ENCODE measurements around the gene GSTCD.
"Not testable (repeated sequence)": the region's sequence is repeated elsewhere in the genome, so short reads cannot be mapped to it uniquely, and the experiment has no call there.

Gene GSTCD

GRCh38 chr4:105714932-105715331 is 6.3 kb downstream of the GSTCD start:
- Histone ChIP-seq H3K27ac (ENCODE audit: low read length) (no peak overlapping the region), H3K36me3 (ENCODE audit: control insufficient read depth in 2 of 2, insufficient read depth in 2 of 2, low read length in 2 of 2) (peaks cover 0 to 4% of the 10 kb centered on the region in 2 donors), H3K27me3 (ENCODE audit: control insufficient read depth in 1 of 2, insufficient read depth in 2 of 2, low read length in 2 of 2) (no peaks in the 10 kb centered on the region), H3K4me3 (ENCODE audit: low read length in 2 of 2) (no peak overlapping the region), H3K4me1 (ENCODE audit: control insufficient read depth, insufficient read depth, low read length) (no peaks in the 10 kb centered on the region), H3K9me3 (ENCODE audit: control insufficient read depth in 2 of 2, low read length in 2 of 2) (no peaks in the 10 kb centered on the region), H3K9ac (ENCODE audit: low read length in 2 of 2) (no peak overlapping the region)

- no peaks in the 10 kb centered on the region for H3K9me3 ChIP-seq (ENCODE audit: control insufficient read depth in 2 of 2, low read length in 2 of 2)
- no peaks in the 10 kb centered on the region for H3K4me1 ChIP-seq (ENCODE audit: control insufficient read depth, insufficient read depth, low read length)
- H3K4me3 ChIP-seq (ENCODE audit: low read length in 2 of 2) = peak overlapping the region in 1 of 2 donors; percentile 16
- H3K36me3 ChIP-seq (ENCODE audit: control insufficient read depth in 2 of 2, insufficient read depth in 2 of 2, low read length in 2 of 2) = peaks cover 0 to 4% of the 10 kb centered on the region in 2 donors
- no peak overlapping the region for H3K9ac ChIP-seq (ENCODE audit: low read length in 2 of 2)
- no peaks in the 10 kb centered on the region for H3K27me3 ChIP-seq (ENCODE audit: control insufficient read depth in 1 of 2, insufficient read depth in 2 of 2, low read length in 2 of 2)
- H3K27ac ChIP-seq (ENCODE audit: low read length) = no peak overlapping the region
Observed at GRCh38 chr4:105715692-105716278, 7.2 kb downstream of the GSTCD start.

GRCh38 chr4:105719204-105719603 is 10.6 kb downstream of the GSTCD start:
- Histone ChIP-seq H3K9ac (ENCODE audit: low read length in 2 of 2) (no peak overlapping the region), H3K9me3 (ENCODE audit: control insufficient read depth in 2 of 2, low read length in 2 of 2) (no peaks in the 10 kb centered on the region), H3K27ac (ENCODE audit: low read length) (no peak overlapping the region), H3K27me3 (ENCODE audit: control insufficient read depth in 1 of 2, insufficient read depth in 2 of 2, low read length in 2 of 2) (no peaks in the 10 kb centered on the region), H3K36me3 (ENCODE audit: control insufficient read depth in 2 of 2, insufficient read depth in 2 of 2, low read length in 2 of 2) (peaks cover 0 to 4% of the 10 kb centered on the region in 2 donors), H3K4me1 (ENCODE audit: control insufficient read depth, insufficient read depth, low read length) (no peaks in the 10 kb centered on the region), H3K4me3 (ENCODE audit: low read length in 2 of 2) (no peak overlapping the region)

DNA sequence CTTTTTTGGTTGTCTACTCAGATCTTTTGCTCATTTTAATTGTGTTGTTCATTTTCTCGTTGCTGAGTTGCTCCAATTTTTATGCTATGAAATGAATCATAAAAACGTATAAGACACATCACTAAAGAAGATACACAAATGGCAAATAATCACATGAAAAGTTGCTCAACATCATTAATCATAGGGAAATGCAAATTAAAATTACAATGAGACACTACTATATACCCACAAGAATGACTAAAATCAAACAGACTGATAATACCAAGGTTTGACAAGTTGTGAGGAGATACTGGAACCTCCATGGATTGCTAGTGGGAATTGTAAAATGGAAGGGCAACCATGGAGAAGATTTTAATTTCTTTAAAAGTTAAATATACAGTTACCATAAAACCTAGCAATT is 17.0 kb downstream of the GSTCD start:
- no peak overlapping the region for H3K4me3 ChIP-seq (ENCODE audit: low read length in 2 of 2)
- no peaks in the 10 kb centered on the region for H3K4me1 ChIP-seq (ENCODE audit: control insufficient read depth, insufficient read depth, low read length)
- no peak overlapping the region for H3K9ac ChIP-seq (ENCODE audit: low read length in 2 of 2)
- H3K9me3 ChIP-seq (ENCODE audit: control insufficient read depth in 2 of 2, low read length in 2 of 2) = no peaks in the 10 kb centered on the region
- H3K27ac ChIP-seq (ENCODE audit: low read length) = no peak overlapping the region
- no peaks in the 10 kb centered on the region for H3K27me3 ChIP-seq (ENCODE audit: control insufficient read depth in 1 of 2, insufficient read depth in 2 of 2, low read length in 2 of 2)
- no peaks in the 10 kb centered on the region for H3K36me3 ChIP-seq (ENCODE audit: control insufficient read depth in 2 of 2, insufficient read depth in 2 of 2, low read length in 2 of 2)

DNA sequence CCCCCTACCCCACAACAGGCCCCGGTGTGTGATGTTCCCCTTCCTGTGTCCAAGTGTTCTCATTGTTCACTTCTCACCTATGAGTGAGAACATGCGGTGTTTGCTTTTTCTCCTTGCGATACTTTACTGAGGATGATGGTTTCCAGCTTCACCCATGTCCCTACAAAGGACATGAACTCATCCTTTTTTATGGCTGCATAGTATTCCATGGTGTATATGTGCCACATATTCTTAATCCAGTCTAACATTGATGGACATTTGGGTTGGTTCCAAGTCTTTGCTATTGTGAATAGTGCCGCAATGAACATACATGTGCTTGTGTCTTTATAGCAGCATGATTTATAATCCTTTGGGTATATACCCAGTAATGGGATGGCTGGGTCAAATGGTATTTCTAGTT is 21.3 kb downstream of the GSTCD start:
- H3K27me3 ChIP-seq (ENCODE audit: control insufficient read depth in 1 of 2, insufficient read depth in 2 of 2, low read length in 2 of 2); H3K9ac ChIP-seq (ENCODE audit: low read length in 2 of 2); H3K4me3 ChIP-seq (ENCODE audit: low read length in 2 of 2): not testable (repeated sequence)

GRCh38 chr4:105735217-105735616 is 26.6 kb downstream of the GSTCD start:
- H3K36me3 ChIP-seq (ENCODE audit: control insufficient read depth in 2 of 2, insufficient read depth in 2 of 2, low read length in 2 of 2); H3K9me3 ChIP-seq (ENCODE audit: control insufficient read depth in 2 of 2, low read length in 2 of 2); H3K4me3 ChIP-seq (ENCODE audit: low read length in 2 of 2); H3K4me1 ChIP-seq (ENCODE audit: control insufficient read depth, insufficient read depth, low read length); H3K27ac ChIP-seq (ENCODE audit: low read length); H3K27me3 ChIP-seq (ENCODE audit: control insufficient read depth in 1 of 2, insufficient read depth in 2 of 2, low read length in 2 of 2); H3K9ac ChIP-seq (ENCODE audit: low read length in 2 of 2): not testable (repeated sequence)

More for the DNA sequence above, 21.3 kb downstream of the GSTCD start:
- H3K36me3 ChIP-seq (ENCODE audit: control insufficient read depth in 2 of 2, insufficient read depth in 2 of 2, low read length in 2 of 2); H3K4me1 ChIP-seq (ENCODE audit: control insufficient read depth, insufficient read depth, low read length); H3K27ac ChIP-seq (ENCODE audit: low read length); H3K9me3 ChIP-seq (ENCODE audit: control insufficient read depth in 2 of 2, low read length in 2 of 2): not testable (repeated sequence)

- no peak overlapping the region for H3K4me3 ChIP-seq (ENCODE audit: low read length in 2 of 2)
- H3K9me3 ChIP-seq (ENCODE audit: control insufficient read depth in 2 of 2, low read length in 2 of 2) = peaks cover 0 to 5% of the 10 kb centered on the region in 2 donors
- H3K9ac ChIP-seq (ENCODE audit: low read length in 2 of 2) = no peak overlapping the region
- H3K4me1 ChIP-seq (ENCODE audit: control insufficient read depth, insufficient read depth, low read length) = no peaks in the 10 kb centered on the region
- H3K27me3 ChIP-seq (ENCODE audit: control insufficient read depth in 1 of 2, insufficient read depth in 2 of 2, low read length in 2 of 2) = no peaks in the 10 kb centered on the region
- no peaks in the 10 kb centered on the region for H3K36me3 ChIP-seq (ENCODE audit: control insufficient read depth in 2 of 2, insufficient read depth in 2 of 2, low read length in 2 of 2)
- no peak overlapping the region for H3K27ac ChIP-seq (ENCODE audit: low read length)
Observed at GRCh38 chr4:105741548-105741947, 33.0 kb downstream of the GSTCD start.

GRCh38 chr4:105748222-105748621 is 39.6 kb downstream of the GSTCD start:
- H3K9me3 ChIP-seq (ENCODE audit: control insufficient read depth in 2 of 2, low read length in 2 of 2) = no peaks in the 10 kb centered on the region
- H3K4me1 ChIP-seq (ENCODE audit: control insufficient read depth, insufficient read depth, low read length) = no peaks in the 10 kb centered on the region
- no peaks in the 10 kb centered on the region for H3K27me3 ChIP-seq (ENCODE audit: control insufficient read depth in 1 of 2, insufficient read depth in 2 of 2, low read length in 2 of 2)
- H3K9ac ChIP-seq (ENCODE audit: low read length in 2 of 2) = no peak overlapping the region
- no peak overlapping the region for H3K4me3 ChIP-seq (ENCODE audit: low read length in 2 of 2)
- H3K36me3 ChIP-seq (ENCODE audit: control insufficient read depth in 2 of 2, insufficient read depth in 2 of 2, low read length in 2 of 2) = no peaks in the 10 kb centered on the region
- H3K27ac ChIP-seq (ENCODE audit: low read length) = no peak overlapping the region

DNA sequence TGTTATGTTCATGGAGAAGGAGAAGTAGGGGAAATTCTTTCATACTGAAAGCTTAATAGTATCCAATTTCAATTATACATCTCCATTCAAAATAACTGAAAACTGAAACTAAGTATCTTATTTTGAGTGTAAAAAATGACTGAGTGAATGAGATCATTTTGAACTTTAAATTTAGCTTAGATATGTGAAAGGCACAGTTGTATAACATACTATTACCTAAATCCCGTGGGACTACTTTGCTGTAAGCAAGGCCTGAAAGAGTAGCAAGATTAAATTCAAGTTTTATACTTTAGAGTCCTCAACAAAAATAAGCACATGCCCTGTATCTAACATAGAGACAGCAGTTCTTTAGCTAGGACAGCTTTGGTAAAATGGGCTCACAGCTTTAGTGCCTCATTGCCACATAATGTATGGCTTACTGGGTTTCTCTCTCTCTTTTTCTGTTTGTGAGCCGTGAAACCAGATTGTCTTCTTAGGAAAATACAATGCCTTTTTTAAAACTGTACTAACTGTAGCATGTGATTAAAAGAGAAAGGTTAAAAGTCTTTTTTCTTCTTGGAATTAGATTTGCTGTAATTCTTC is 43.2 kb downstream of the GSTCD start:
- Histone ChIP-seq H3K36me3 (ENCODE audit: control insufficient read depth in 2 of 2, insufficient read depth in 2 of 2, low read length in 2 of 2) (no peaks in the 10 kb centered on the region), H3K27ac (ENCODE audit: low read length) (no peak overlapping the region), H3K4me3 (ENCODE audit: low read length in 2 of 2) (no peak overlapping the region), H3K9ac (ENCODE audit: low read length in 2 of 2) (no peak overlapping the region), H3K27me3 (ENCODE audit: control insufficient read depth in 1 of 2, insufficient read depth in 2 of 2, low read length in 2 of 2) (no peaks in the 10 kb centered on the region), H3K4me1 (ENCODE audit: control insufficient read depth, insufficient read depth, low read length) (no peaks in the 10 kb centered on the region), H3K9me3 (ENCODE audit: control insufficient read depth in 2 of 2, low read length in 2 of 2) (no peaks in the 10 kb centered on the region)

DNA sequence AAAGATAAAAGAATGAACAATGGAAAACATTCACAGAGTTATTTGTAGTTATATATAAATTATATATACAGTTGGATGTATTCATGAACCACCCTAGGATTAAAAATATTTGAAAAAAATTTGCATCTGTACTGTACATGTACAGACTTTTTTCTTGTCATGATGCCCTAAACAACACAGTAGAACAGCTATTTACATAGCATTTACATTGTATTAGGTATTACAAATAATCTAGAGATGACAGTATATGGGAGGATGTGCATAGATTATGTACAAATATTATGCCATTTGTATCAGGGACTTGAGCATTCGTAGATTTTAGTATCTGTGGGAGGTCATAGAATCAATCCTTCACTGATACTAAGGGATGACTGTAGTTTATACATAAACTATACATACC is 44.8 kb downstream of the GSTCD start:
- H3K4me3 ChIP-seq (ENCODE audit: low read length in 2 of 2) = no peak overlapping the region
- H3K36me3 ChIP-seq (ENCODE audit: control insufficient read depth in 2 of 2, insufficient read depth in 2 of 2, low read length in 2 of 2) = no peaks in the 10 kb centered on the region
- H3K27ac ChIP-seq (ENCODE audit: low read length) = no peak overlapping the region
- no peaks in the 10 kb centered on the region for H3K27me3 ChIP-seq (ENCODE audit: control insufficient read depth in 1 of 2, insufficient read depth in 2 of 2, low read length in 2 of 2)
- H3K9ac ChIP-seq (ENCODE audit: low read length in 2 of 2) = no peak overlapping the region
- H3K4me1 ChIP-seq (ENCODE audit: control insufficient read depth, insufficient read depth, low read length) = no peaks in the 10 kb centered on the region
- no peaks in the 10 kb centered on the region for H3K9me3 ChIP-seq (ENCODE audit: control insufficient read depth in 2 of 2, low read length in 2 of 2)

DNA sequence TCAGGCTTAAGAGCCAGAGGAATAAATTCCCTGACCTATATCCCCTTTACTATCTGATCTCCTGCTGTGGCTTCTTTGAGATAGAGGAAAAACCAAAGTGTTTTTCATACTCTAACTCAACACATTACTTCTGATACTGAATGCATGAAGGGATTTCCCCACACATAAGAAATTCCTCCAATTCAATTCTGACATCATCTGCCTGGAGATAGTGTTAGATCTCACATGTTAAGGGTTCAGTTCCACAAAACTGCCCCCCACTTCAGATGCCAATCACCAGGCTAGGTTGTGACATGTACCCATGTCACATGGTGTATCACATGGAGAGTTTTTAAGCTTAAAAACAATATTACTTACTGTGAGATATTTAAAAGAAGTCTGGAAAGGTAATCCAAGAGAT is 46.8 kb downstream of the GSTCD start:
- no peak overlapping the region for H3K4me3 ChIP-seq (ENCODE audit: low read length in 2 of 2)
- H3K4me1 ChIP-seq (ENCODE audit: control insufficient read depth, insufficient read depth, low read length) = no peaks in the 10 kb centered on the region
- H3K9me3 ChIP-seq (ENCODE audit: control insufficient read depth in 2 of 2, low read length in 2 of 2) = no peaks in the 10 kb centered on the region
- H3K27me3 ChIP-seq (ENCODE audit: control insufficient read depth in 1 of 2, insufficient read depth in 2 of 2, low read length in 2 of 2) = no peaks in the 10 kb centered on the region
- H3K27ac ChIP-seq (ENCODE audit: low read length) = no peak overlapping the region
- H3K9ac ChIP-seq (ENCODE audit: low read length in 2 of 2) = no peak overlapping the region
- no peaks in the 10 kb centered on the region for H3K36me3 ChIP-seq (ENCODE audit: control insufficient read depth in 2 of 2, insufficient read depth in 2 of 2, low read length in 2 of 2)

Measured in stomach smooth muscle (tissue), 2 donors.